ENCODE data around the gene INAFM1. TPM values are rescaled to one million over a fixed set of nuclear protein-coding genes. Genes with fewer than 3 reads are reported as not detected.
A peak's percentile ranks its signal among the peaks of the same experiment; 100 is the strongest.

The INAFM1 gene
- total and polyA plus RNA-seq, 10 donors = 3.9 to 19.8 (median 12.1) TPM

DNA sequence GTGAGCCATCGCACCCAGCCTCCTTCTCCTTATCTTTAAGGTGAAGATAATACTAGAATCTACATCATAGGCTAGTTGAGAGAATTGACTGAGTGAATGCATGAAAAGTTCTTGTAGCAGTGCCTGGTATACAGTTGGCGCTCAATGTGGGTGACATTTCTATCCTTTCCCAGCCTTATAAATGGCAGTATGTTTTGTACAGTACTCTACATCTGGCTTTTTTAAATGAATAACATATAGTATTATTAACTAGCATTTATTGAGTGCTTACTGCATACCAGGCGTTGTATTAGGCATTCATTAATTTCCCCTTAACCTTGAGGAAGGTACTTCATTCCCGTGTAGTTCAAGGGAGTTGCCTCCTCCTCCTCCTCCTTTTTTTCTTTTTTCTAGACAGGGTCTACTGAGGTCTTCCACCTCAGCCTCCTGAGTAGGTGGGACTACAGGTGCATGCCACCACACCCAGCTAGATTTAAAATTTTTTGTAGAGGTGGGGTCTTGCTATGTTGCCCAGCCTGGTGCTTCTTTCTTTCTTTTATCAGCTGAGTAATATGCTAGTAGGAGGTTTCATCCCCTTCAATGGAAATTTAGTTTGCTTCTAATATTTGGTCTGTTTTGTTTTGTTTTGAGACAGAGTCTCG, 37.8 kb downstream of the INAFM1 start:
- no peaks in the 10 kb centered on the region for H3K9me3 ChIP-seq
- no peak for TF ChIP-seq CTCF (IDR thresholded peaks at IDR 0.05 in 8 of 11, conservative IDR thresholded peaks at IDR 0.05 in 3 of 11)
- TF ChIP-seq POLR2AphosphoS5 (IDR thresholded peaks at IDR 0.05) = no peak
- TF ChIP-seq POLR2A (IDR thresholded peaks at IDR 0.05) = no peak
- intact Hi-C loops (cut with DNase I; ENCODE audit: low total_unique reads) = no loop called here
- H3K36me3 ChIP-seq = peaks cover 0 to 12% (median 0%) of the 10 kb centered on the region in 6 donors
- H3K4me3 ChIP-seq = peak overlapping the region in 5 of 8 donors; percentile 26 to 68 (median 31)
- peaks cover 0 to 64% (median 0%) of the 10 kb centered on the region in 7 donors for H3K27me3 ChIP-seq (replicated peaks in 1 of 7)
- peak overlapping the region in 6 of 8 donors; percentile 48 to 93 (median 85) for H3K27ac ChIP-seq
- WGBS, 5 donors = 81 to 94% (median 84%) methylated on average over 5 of the region's 5 CpGs
- H3K4me1 ChIP-seq = peaks cover 0 to 57% (median 3%) of the 10 kb centered on the region in 6 donors
- no peak for DNase-seq

DNA sequence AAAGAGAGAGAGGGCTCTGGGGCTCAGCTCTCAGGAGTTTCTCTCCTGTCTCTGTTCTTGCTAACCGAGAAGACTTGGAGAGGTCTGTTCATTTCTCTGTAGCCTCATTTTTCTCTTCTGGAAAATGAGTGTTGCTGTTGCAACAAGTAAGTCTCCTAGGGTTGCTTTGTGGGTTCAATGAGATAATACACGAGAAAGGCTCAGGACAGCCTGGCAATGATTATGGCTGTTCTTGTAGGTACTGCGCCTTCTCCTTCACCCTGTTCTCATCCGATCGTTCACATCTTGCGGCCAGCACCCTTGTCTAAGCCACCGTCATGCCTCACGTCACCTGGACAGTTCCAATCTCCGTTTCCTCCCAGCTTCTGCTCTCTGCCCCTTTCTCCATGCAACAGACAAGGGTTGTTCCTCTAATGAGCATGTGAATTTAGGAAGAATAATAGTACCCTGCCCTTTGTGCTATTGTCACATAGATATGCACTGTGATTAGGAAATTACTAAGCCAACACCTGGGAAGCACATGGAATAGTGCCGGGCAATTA, 39.1 kb downstream of the INAFM1 start:
- H3K27ac ChIP-seq = peak overlapping the region in 7 of 8 donors; percentile 59 to 93 (median 85)
- H3K4me1 ChIP-seq = peaks cover 0 to 49% (median 3%) of the 10 kb centered on the region in 6 donors
- DNase-seq = no peak
- peak overlapping the region in 3 of 8 donors; percentile 27 to 68 (median 31) for H3K4me3 ChIP-seq
- peak in 1 of 3 donors; percentile 69 for TF ChIP-seq POLR2AphosphoS5 (IDR thresholded peaks at IDR 0.05)
- TF ChIP-seq CTCF (IDR thresholded peaks at IDR 0.05 in 8 of 11, conservative IDR thresholded peaks at IDR 0.05 in 3 of 11) = no peak
- TF ChIP-seq POLR2A (IDR thresholded peaks at IDR 0.05) = no peak
- WGBS, 5 donors = 74 to 91% (median 81%) methylated on average over 10 of the region's 10 CpGs
- peaks cover 0 to 67% (median 0%) of the 10 kb centered on the region in 7 donors for H3K27me3 ChIP-seq (replicated peaks in 1 of 7)
- H3K36me3 ChIP-seq = peaks cover 0 to 17% (median 0%) of the 10 kb centered on the region in 6 donors
- no peaks in the 10 kb centered on the region for H3K9me3 ChIP-seq
- intact Hi-C loops (cut with DNase I; ENCODE audit: low total_unique reads) = no loop called here

GRCh38 chr19:47315125-47315821, 40.6 kb downstream of the INAFM1 start:
- WGBS, 5 donors = 23 to 42% (median 36%) methylated on average over 12 of the region's 12 CpGs
- H3K36me3 ChIP-seq = peaks cover 0 to 31% (median 0%) of the 10 kb centered on the region in 6 donors
- H3K4me3 ChIP-seq = peak overlapping the region in 1 of 8 donors; percentile 68
- TF ChIP-seq CTCF (IDR thresholded peaks at IDR 0.05 in 8 of 11, conservative IDR thresholded peaks at IDR 0.05 in 3 of 11) = no peak
- peak; percentile 33 to 94 (median 64) for TF ChIP-seq POLR2AphosphoS5 (IDR thresholded peaks at IDR 0.05)
- TF ChIP-seq POLR2A (IDR thresholded peaks at IDR 0.05) = no peak
- DNase-seq = peak; percentile 84
- H3K4me1 ChIP-seq = peaks cover 0 to 52% (median 3%) of the 10 kb centered on the region in 6 donors
- no peaks in the 10 kb centered on the region for H3K9me3 ChIP-seq
- peak overlapping the region in 7 of 8 donors; percentile 59 to 93 (median 85) for H3K27ac ChIP-seq
- intact Hi-C loops (cut with DNase I; ENCODE audit: low total_unique reads) = no loop called here
- H3K27me3 ChIP-seq (replicated peaks in 1 of 7) = peaks cover 0 to 69% (median 3%) of the 10 kb centered on the region in 7 donors

All from spleen (tissue), 11 donors.